Peyer's patch (tissue), 4 donors: ENCODE data around the gene COTL1.

Source experiments
- CTCF ChIP-seq, 6 experiments: fragments of 450-650 bp in 4 of 6; fragments of 200-600 bp in 2 of 6; sonication (generic) in 1 of 6; IDR thresholded peaks; one replicate each; pipeline ENCODE4 v1.5.1; 2017 to 2019; ENCODE audit warnings: antibody characterized with exemption in 6 of 6, mild to moderate bottlenecking in 3 of 6, moderate library complexity in 1 of 6
- POLR2A ChIP-seq, 2 donors: fragments of 450-650 bp; IDR thresholded peaks; one replicate each; pipeline ENCODE4 v1.5.1; 2017; ENCODE audit warnings: antibody characterized with exemption in 2 of 2, mild to moderate bottlenecking in 2 of 2, moderate library complexity in 2 of 2

GRCh38 chr16:84629580-84629979 lies 11.7 kb upstream of the COTL1 start:
- TF ChIP-seq CTCF (IDR thresholded peaks at IDR 0.05) (no peak), POLR2A (IDR thresholded peaks at IDR 0.05) (no peak)
